Stimulated activated CD4-positive, alpha-beta T cell treated with anti-CD3 and anti-CD28 coated beads, Interleukin-12 subunit alpha, Interleukin-12 subunit beta, amount 100 ng/mL, for 4 hours (primary cell): ENCODE data around the gene UCHL3.

ENCODE experiments used
- DNase-seq: peaks from one replicate; pipeline ENCODE4 v3.0.0-alpha.2; 2020

UCHL3 gene

GRCh38 chr13:75635101-75635827, 85.7 kb downstream of the UCHL3 start:
- no peak for DNase-seq

GRCh38 chr13:75635828-75636435, 86.3 kb downstream of the UCHL3 start, which contains the start of gene LMO7:
Gene LMO7 (plus strand): TSS chr13:75636330. CDS start chr13:75636658, 328 bp downstream.
- DNase-seq, result no peak

- peak; percentile 27 for DNase-seq
These were observed 87.0 kb downstream of the UCHL3 start for GRCh38 chr13:75636436-75637180.

GRCh38 chr13:75637181-75637750, 87.7 kb downstream of the UCHL3 start:
- no peak for DNase-seq

- DNase-seq, result no peak
These were observed 89.9 kb downstream of the UCHL3 start for GRCh38 chr13:75639454-75639853.

- DNase-seq, result no peak
These were observed 91.4 kb downstream of the UCHL3 start for GRCh38 chr13:75641026-75641425.

GRCh38 chr13:75643182-75643581, 93.6 kb downstream of the UCHL3 start:
- no peak for DNase-seq

GRCh38 chr13:75643693-75644092, 94.1 kb downstream of the UCHL3 start:
- no peak for DNase-seq

- no peak for DNase-seq
These were observed 95.5 kb downstream of the UCHL3 start for GRCh38 chr13:75645141-75645540.

- DNase-seq, result no peak
These were observed 97.7 kb downstream of the UCHL3 start for GRCh38 chr13:75647126-75647784.

- DNase-seq, result no peak
These were observed 98.9 kb downstream of the UCHL3 start for GRCh38 chr13:75648446-75648845.

- DNase-seq, result no peak
These were observed 101.4 kb downstream of the UCHL3 start for GRCh38 chr13:75651013-75651412.

GRCh38 chr13:75652726-75653125, 103.1 kb downstream of the UCHL3 start:
- no peak for DNase-seq
